Erythroblast (primary cell): ENCODE measurements around the gene RAPGEF2.

Source experiments
- DNase-seq, 2 experiments: peaks; one replicate each; lab custom pipeline; 2025; lab: John Stamatoyannopoulos, UW
- GATA1 ChIP-seq: IDR thresholded peaks from 2 replicates; pipeline ENCODE4 v1.6.1; 2011; ENCODE audit warnings: low read depth, mild to moderate bottlenecking, control low read depth, low read length, moderate library complexity
- POLR2A ChIP-seq: IDR thresholded peaks from 2 replicates; pipeline ENCODE4 v1.6.1; 2011; ENCODE audit warnings: mild to moderate bottlenecking, low read length

Gene RAPGEF2

DNA sequence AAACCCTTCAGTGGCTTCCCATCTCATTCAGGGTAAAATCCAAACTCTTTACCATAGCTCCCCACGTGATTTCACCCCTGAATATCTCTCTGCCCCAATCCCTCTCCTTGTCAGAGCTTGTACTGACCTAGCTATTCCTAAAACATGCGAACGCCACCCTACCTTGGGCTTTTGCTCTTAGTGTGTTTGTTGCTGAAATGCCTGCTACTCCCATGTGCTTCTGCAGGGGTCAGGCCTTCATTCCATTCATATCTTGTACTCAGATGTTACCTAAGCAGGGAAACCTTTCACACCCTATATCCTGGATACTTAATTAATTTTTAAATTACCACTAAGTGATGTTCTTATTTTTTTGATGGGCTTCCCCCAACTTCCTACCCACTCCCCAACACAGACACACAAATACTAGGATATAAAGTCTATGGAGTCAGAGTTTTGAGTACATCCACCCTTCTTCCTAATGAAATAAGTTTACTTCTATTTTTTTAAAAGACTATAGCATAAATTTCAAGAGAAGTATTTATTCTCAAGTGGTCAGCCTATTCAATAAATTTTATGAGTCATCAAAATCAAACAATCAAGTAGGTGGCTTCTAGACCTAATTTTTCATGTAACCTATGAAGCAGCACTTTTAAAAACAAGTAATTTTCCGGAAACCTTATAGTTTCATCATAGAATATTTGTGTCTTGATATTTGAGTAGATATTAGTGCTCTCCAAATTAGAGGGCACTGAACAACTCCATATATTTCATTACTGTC lies 189.4 kb downstream of the RAPGEF2 start:
- TF ChIP-seq GATA1, result no peak
- no peak for TF ChIP-seq POLR2A
- DNase-seq, result peak in 1 of 2 experiments; percentile 29

- DNase-seq, result no peak
- no peak for TF ChIP-seq POLR2A
- no peak for TF ChIP-seq GATA1
These were observed 191.1 kb downstream of the RAPGEF2 start for GRCh38 chr4:159293811-159294515.

DNA sequence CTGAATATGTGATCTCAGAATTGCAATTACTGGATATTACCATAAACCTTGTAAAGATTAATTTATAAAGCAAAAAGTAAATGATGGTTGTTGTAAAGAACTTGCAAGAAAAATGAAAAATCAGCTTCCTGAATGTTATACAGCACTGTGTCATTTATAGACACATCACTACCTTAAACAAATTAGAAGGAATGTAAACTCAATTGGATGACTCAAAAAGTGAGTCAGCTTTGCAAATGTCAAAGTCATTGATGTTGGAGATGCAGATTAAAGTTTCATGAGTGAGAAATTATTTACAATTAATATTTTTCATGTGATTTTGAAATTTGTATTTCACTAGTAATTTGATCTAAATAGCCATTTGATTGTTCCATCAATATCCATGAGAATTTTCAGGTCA lies 193.2 kb downstream of the RAPGEF2 start:
- TF ChIP-seq POLR2A (no peak), GATA1 (no peak)
- peak; percentile 13 to 68 for DNase-seq

GRCh38 chr4:159297091-159297490 lies 194.2 kb downstream of the RAPGEF2 start:
- no peak for DNase-seq
- TF ChIP-seq POLR2A (no peak), GATA1 (no peak)

GRCh38 chr4:159298502-159298901 lies 195.6 kb downstream of the RAPGEF2 start:
- TF ChIP-seq POLR2A (no peak), GATA1 (no peak)
- DNase-seq, result no peak

DNA sequence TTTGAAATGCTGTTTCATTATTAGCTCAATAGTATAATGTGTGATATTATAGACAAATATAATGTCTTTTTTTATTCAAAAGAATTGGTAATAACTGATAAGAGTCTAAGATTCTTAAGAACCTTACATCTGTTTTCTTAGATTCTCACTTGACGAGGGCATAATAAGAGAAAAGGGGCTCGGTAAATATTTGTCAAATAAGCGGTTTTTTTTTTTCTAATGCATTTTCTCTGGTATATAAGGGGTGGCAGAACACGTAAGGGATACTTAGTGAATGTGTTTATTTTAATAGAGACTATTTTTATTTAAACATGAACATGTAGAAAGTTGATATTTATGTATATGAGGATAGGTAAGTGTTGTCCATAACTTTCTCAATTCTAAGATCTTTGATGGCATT lies 200.6 kb downstream of the RAPGEF2 start:
- DNase-seq, result no peak
- TF ChIP-seq POLR2A (no peak), GATA1 (no peak)

- peak in 1 of 2 experiments; percentile 50 for DNase-seq
- TF ChIP-seq GATA1 (no peak), POLR2A (no peak)
These were observed 202.2 kb downstream of the RAPGEF2 start for GRCh38 chr4:159305129-159305528.

DNA sequence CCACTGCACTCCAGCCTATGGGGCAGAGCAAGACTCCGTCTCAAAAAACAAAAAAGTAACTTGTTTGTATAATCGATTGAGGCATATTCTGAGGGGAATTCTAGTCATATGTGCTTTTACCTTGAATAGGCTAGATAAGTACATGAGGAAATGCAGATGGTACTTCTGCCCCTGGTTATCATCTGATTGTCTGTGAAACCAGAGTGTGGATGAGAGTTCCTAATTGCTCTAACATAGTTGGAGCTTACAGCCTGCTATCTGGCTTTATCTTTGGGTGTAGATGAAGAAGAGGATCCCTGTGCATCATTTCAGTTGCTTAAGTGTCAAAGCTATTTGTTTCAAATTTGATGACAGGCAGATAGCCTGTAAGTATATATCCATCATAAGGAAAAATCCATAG lies 205.1 kb downstream of the RAPGEF2 start:
- TF ChIP-seq POLR2A, result no peak
- no peak for TF ChIP-seq GATA1
- DNase-seq, result no peak

GRCh38 chr4:159308566-159309340 lies 205.9 kb downstream of the RAPGEF2 start:
- TF ChIP-seq GATA1, result no peak
- no peak for TF ChIP-seq POLR2A
- DNase-seq, result no peak

- no peak for DNase-seq
- TF ChIP-seq POLR2A (no peak), GATA1 (no peak)
These were observed 209.4 kb downstream of the RAPGEF2 start for GRCh38 chr4:159312236-159312635.

GRCh38 chr4:159315879-159316278 lies 213.0 kb downstream of the RAPGEF2 start:
- DNase-seq, result peak in 1 of 2 experiments; percentile 7

- DNase-seq, result no peak
- TF ChIP-seq POLR2A, result no peak
- no peak for TF ChIP-seq GATA1
These were observed 214.3 kb downstream of the RAPGEF2 start for GRCh38 chr4:159317203-159317602.

DNA sequence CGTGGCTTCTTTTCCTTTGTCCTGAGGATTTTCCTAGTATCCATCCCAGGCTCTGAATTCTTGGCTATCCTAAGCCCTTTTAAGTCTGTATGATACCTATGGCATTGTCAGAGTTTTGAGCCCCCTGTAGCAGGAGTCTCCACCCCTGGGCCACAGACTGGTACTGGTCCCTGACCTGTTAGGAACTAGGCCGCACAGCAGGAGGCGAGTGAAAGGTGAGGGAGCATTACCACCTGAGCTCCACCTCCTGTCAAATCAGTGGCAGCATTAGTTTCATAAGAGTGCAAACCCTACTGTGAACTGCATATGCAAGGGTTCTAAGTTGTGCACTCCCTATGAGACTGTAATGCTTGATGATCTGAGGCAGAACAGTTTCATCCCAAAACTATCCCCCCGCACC lies 216.1 kb downstream of the RAPGEF2 start:
- TF ChIP-seq POLR2A (no peak), GATA1 (no peak)
- DNase-seq, result no peak

DNA sequence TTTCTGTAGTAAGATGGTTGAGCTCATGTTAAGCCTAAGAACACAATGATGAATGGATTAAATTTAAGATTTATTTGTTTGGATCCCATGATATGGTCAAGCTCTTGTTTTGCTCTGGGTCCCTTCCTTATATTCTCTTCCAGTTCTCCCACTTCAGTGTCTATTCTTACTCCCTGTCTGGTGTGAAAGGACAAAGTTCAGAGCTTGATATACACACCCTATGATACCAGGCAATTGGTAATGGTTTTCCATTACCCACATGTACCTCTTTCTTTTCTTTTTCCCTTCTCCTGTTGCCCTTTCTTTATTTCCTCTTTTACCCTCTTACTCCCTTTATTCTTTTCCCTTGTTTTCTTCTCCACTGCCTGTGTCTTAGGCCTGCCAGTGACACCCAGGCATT lies 223.6 kb downstream of the RAPGEF2 start:
- no peak for DNase-seq
- TF ChIP-seq POLR2A (no peak), GATA1 (no peak)
